GM21390 (cell line): Measurements from ENCODE around the gene NUDT4.
"Not testable (repeated sequence)": the region's sequence is repeated elsewhere in the genome, so short reads cannot be mapped to it uniquely, and the experiment has no call there.

ENCODE experiments used
- ATAC-seq: cut with Tn5 transposase; IDR thresholded peaks from one replicate; pipeline ENCODE4 v1.9.1; 2021; ENCODE audit not compliant: unreplicated experiment

The NUDT4 gene

GRCh38 chr12:93399183-93399863 lies 21.6 kb downstream of the NUDT4 start:
- ATAC-seq: peak; percentile 84

DNA sequence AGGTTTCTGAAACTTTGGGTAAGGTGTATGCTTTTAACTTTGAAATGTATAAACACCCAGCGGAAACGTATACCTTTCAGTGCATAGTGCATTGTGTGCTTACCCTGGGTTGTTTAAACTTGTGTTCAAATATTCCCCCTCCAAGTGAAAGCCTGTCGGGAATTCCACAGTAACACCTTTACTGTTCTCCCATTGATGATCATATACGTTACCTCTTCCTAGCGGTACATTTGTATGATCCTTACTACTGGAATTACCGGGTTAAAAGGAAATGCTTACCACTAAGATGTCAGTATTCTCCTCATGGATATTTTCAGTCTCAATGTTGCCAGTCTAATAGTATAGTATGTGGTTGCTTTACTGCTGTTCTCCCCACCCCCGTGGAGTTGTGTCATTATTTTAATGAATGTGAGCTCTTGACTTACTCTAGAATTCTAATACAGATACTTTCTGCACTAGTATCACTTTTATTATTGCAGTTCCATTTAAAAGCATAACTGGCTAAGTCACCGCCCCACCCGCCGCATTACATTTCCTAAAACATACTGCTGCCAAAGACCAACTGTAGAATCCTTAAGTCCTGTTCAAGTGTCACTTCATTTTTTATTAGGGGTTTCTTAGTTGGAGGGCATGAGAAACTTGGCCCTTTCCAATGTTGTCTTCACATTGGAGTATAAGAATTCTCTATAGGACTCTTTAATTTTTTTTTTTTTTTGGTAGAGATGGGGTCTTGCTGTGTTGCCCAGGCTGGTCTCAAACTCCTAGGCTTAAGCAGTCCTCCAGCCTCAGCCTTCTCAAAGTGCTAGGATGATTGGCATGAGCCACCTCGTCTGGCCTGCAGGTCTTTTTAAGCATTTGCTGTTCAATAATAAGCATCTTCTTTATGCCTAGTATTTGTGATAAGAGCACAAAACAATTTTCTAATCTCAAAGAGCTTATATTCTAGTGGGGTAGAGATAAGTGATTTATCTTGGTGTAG lies 24.9 kb downstream of the NUDT4 start:
- no peak for ATAC-seq

DNA sequence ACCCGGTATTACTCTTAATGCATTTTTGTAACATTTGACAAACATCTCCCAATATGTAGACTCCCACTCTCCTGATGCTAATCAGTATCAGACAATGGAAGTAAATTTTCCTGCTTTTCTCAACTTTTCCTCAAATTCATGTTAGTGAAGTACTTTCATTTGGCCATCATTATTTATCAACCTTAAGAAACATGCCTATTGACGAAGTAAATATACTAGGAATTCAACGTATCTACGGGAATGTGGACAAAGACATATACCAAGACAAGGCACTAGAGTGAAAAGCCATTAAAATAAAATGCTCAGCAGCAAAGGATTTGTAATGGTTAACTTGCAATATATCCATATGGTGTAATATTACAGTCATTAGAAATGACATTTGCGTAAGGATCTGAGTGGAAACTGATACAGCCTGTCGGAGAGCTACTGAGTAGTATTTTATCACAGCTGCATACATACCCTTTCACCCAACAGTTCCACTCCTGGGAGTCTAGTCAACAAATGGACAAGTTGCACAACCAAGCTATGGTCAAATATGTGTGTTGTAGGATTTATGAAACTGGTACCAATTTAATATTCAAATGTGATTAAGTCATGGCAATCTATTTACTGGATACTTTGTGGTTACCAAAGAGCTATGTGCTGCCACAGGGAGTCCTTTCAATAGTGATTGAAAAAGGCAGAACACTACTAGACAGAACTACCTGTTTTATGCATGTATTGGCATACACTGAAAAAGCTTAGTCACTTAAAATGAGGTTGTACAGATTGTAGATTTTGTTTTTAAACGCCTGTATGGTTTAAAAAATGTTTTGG lies 26.5 kb downstream of the NUDT4 start:
- ATAC-seq: no peak

DNA sequence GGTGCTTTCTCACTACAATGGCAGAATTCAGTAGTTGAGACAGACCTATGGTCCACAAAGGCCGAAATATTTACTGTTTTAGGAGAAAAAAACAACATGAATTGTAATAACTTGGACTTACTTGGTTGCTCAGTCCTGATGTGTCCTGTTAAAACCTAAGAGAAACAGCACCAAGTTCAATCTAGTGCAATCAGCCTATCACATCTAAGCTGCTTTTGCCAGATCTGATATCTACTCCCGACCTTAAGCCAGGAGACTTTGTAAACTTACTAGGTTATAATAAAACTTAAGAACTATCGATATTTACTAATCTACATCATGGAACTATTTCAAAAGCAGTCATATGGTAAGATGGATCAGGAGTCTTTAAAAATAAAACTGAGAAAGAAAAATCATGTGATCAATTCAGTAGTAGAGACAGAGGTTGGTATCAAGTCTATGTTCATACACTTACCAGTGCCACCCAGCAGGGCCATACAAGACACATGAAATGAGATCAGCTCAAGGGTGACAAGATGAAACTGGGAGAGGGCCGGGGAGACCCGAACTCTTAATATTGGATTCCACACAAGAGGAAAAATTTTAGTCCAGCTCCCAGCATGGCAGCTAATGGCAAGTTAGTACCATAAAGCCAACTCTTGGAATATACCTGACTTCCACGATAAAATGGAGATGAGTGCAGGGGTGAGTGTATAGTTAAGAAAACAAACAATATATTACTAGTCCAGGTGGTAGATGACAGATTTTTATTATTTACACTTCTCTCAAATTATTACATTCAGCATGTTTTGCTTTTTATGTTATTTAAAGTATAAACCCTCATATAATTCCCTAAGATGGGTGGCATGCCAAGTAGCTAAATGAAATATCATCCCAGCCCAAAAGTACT lies 27.5 kb downstream of the NUDT4 start:
- ATAC-seq: no peak

- no peak for ATAC-seq
Measured at GRCh38 chr12:93407054-93407962, 29.6 kb downstream of the NUDT4 start.

- ATAC-seq: no peak
Measured at GRCh38 chr12:93407963-93408283, 30.2 kb downstream of the NUDT4 start.

DNA sequence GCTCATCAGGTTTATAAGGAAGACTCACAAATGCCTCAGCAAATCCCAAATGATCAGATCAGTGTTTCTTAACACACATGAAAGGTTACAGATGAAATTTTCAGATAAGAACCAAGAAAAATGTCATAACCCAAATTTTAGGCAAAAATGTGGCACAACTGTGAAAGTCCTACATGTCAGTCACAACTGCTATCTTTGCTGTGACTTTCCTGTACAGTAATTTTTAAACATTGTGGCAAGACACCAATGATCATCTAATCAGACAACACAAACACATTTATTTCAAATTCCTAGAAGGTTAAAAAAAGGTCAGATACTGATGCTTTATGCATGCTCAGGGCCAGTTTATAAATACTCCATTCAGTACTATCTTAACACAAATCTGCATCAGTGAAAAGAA lies 31.1 kb downstream of the NUDT4 start:
- ATAC-seq: no peak

- not testable (repeated sequence) for ATAC-seq
Measured at GRCh38 chr12:93409343-93410187, 31.8 kb downstream of the NUDT4 start.

DNA sequence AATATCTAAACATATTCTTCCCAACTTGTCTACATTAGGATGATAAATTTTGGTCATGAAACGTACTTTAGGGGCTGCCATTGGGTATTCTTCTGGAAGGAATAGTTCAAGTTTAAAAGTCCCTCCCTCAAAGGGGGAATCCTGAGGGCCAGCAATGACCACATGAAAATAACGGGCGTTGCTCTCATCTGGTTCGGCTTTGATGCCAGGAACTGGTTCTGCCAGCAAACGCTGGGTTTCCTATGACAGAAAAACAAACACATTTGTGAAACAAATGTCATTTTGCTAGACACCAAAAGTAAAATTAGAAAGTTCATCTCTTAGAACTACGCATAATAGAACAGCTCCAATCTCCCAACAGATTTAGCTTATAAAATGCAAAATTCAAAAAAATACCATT lies 33.3 kb downstream of the NUDT4 start:
- not testable (repeated sequence) for ATAC-seq

GRCh38 chr12:93412396-93412795 lies 34.7 kb downstream of the NUDT4 start:
- ATAC-seq: not testable (repeated sequence)

DNA sequence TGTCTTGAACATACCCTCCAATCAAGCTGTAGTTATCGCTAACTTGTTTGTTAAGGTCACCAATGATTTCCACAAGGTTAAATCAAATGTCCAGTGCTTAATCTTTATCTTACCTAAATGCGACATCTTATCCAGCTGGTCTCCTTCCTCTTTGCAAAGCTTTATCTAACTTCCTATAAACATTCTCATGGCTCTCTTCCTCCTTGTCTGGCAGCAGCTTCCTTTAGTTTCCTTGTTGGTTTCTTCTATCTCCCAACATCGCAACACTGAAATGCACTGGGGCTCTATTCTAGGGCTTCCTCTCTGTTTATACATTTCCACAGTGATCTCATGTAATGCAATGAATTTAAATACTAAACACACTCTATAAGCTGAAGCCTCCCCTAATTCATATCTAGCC lies 35.3 kb downstream of the NUDT4 start:
- no peak for ATAC-seq

- ATAC-seq: no peak
Measured at GRCh38 chr12:93415723-93416464, 38.2 kb downstream of the NUDT4 start.

DNA sequence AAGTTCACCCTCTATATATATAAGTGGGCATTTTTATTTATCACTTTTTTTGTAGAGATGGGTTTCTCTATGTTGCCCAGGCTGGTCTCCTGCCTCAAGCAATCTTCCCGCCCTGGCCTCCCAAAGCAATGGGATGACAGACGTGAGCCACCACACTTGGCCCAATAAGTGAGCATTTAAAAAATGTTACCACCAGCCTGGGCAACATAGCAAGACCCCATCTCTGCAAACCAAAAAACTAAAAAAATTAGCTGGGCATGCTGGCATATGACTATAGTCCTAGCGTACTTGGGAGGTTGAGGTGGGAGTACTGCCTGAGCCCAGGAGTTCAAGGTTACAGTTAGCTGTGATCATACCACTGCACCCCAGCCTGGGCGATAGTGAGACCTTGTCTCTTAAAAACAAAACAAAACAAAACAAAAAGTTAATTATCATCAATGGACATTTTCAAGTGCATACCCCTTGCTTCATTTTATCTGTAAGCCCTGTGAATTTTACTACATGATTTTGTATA lies 40.3 kb downstream of the NUDT4 start:
- ATAC-seq: no peak

- no peak for ATAC-seq
Measured at GRCh38 chr12:93419388-93420034, 41.8 kb downstream of the NUDT4 start.

- ATAC-seq: no peak
Measured at GRCh38 chr12:93422050-93422449, 44.3 kb downstream of the NUDT4 start.

GRCh38 chr12:93425736-93426411 lies 48.1 kb downstream of the NUDT4 start:
- ATAC-seq: no peak

GRCh38 chr12:93426412-93426805 lies 48.7 kb downstream of the NUDT4 start:
- no peak for ATAC-seq
